ENCODE results near the gene FOXD4L6.
"Not testable (repeated sequence)": the region's sequence is repeated elsewhere in the genome, so short reads cannot be mapped to it uniquely, and the experiment has no call there.

Gene FOXD4L6

DNA sequence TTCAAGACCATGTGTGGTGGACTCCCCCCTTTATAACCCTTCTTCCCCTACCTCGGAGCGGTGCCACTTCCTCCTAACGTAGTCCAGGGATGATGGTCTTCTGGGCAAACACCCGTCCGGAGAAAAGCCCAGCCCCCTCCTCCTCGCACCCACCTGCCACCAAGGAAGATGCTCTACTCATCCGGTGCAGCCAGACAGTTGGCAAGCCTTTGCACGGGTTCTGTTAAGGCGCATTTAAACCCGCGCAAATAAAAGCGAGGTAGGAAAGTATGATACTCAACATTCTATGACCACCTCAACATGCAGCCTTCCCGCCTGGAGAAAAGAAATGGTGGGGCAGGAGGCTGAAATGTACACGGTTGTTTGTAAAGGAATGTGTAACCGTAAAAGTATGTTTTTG, at the start of gene FOXD4L6:
TSS of gene FOXD4L6 (minus strand) at position 101 of the 400 bp plus-strand sequence. CDS start 298 bp downstream, outside the sequence.
- not testable (repeated sequence) for DNase-seq (ENCODE audit: low read depth)

DNA sequence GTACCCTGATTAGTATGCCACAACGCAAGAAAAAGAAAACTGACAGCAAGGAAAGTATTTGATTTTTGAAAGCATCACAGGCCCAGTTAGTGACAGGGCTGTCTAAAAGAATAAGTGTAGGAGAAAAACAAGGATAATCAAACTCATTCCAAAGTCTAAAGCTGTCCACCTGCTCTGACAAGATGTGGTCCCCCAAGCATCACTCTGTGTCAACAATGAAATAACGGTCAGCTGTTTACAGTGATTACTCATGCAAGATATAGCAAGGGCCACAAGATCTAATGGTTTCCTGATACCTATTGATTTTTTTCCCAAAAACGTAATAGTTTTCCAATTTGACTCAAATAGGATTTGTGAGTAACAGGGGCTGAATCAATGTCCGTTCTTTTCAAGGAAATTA, 46.5 kb upstream of the FOXD4L6 start:
- DNase-seq (ENCODE audit: low read depth) = not testable (repeated sequence)

DNA sequence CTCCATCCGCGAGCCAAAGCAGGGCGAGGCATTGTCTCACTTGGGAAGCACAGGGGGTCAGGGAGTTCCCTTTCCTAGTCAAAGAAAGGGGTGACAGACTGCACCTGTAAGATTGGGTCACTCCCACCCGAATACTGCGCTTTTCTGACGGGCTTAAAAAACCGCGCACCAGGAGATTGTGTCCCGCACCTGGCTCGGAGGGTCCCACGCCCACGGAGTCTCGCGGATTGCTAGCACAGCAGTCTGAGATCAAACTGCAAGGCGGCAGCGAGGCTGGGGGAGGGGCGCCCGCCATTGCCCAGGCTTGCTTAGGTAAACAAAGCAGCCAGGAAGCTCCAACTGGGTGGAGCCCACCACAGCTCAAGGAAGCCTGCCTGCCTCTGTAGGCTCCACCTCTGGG, 21.6 kb upstream of the FOXD4L6 start:
- DNase-seq (ENCODE audit: low read depth) = not testable (repeated sequence)

DNA sequence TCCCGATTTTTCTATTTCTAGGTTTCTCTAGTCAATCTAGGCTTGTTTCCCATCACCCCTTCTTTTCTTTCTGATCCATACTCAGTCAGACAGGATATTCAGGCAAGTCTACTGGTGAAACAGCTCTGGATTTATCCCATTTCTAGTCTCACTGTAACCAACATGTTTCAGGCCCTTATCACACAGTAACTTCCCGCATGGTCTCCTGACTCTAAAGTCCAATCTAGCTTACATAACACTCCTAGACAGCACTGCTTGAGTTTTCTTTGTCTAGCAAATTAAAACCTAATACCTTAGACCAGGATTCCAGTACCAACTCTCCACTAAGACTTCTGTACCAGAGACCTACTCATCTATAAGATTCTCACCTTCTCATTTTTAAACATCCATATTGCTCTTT, 13.4 kb upstream of the FOXD4L6 start:
- not testable (repeated sequence) for DNase-seq (ENCODE audit: low read depth)

DNA sequence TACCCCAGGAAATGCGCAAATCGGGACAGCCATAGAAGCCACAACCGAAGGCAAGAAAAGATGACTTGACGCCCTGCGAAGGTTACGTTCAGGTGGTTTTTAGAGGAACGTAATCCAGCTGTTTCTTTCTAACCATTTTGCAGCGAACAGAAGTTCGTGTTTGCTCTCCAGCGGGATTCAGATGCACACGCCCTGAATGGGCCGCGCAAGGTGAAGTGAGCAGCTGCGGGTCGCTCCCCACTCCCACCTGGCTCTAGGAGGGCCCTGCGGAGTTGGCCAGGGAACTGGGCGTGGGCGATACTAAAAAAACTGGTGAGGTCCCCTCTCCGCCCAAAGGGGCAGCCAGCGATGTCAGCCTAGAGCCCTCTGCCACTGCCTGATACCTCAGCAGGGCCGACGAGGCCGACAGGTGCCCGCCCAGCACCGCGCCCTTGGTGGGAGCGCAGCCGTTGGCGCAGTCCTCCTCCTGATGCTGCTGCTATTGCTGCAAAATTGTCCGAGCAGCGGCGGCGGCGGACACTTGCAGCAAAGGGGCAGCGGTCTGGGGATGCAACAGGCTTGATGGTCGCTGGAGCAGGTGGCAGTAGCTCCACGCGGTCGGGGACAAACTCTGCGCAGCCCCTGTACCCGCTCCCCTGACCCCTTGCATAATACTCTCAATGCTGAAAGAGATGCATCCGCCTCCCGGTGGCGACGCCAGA, 1.6 kb downstream of the FOXD4L6 start:
- DNase-seq (ENCODE audit: low read depth) = not testable (repeated sequence)

DNA sequence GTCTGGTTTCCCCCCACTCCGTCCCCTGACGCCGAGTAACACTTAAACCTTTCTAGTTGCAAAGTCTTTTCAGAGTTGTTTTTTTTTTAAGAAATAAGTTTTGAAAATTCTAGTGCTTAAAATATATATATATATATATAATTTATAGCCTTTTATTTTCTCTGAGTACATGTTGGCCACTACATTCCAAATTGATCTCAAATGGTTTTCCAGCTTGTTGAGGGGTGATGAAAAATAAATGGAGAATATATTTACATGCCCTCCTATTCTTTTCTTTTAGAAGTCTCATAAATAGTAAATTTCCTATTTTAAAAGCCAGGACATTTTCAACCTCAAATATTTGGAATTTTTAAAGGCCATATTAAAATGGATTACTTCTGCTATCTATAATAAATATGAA, 2.5 kb downstream of the FOXD4L6 start:
- DNase-seq (ENCODE audit: low read depth) = not testable (repeated sequence)

DNA sequence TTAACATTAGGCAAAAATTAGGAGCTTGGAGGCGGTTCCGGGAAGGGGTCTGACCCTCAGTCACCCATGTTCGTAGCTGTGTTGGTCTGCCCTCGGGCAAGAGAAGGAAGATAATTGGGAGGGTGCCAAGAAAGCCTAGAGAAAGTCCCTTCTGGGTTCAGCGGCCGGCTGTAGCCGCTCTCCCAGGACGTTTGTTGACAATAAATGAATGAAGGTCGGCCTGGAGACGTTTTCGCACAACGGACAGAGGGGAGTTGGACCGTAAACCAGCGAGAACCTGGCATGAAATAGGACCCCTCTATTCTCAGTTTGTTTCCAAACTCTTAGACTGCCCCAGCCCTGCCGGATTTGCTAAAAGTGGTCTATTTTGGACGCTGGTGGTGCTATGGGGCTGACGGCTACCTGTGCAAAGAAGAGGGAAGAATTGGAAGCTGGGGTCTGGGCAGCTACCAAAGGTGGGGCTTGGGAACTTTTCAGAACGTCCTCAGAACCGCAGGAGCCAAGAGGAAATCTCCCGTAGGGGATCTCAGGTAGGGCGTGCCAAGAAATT, 3.3 kb downstream of the FOXD4L6 start:
- not testable (repeated sequence) for DNase-seq (ENCODE audit: low read depth)

DNA sequence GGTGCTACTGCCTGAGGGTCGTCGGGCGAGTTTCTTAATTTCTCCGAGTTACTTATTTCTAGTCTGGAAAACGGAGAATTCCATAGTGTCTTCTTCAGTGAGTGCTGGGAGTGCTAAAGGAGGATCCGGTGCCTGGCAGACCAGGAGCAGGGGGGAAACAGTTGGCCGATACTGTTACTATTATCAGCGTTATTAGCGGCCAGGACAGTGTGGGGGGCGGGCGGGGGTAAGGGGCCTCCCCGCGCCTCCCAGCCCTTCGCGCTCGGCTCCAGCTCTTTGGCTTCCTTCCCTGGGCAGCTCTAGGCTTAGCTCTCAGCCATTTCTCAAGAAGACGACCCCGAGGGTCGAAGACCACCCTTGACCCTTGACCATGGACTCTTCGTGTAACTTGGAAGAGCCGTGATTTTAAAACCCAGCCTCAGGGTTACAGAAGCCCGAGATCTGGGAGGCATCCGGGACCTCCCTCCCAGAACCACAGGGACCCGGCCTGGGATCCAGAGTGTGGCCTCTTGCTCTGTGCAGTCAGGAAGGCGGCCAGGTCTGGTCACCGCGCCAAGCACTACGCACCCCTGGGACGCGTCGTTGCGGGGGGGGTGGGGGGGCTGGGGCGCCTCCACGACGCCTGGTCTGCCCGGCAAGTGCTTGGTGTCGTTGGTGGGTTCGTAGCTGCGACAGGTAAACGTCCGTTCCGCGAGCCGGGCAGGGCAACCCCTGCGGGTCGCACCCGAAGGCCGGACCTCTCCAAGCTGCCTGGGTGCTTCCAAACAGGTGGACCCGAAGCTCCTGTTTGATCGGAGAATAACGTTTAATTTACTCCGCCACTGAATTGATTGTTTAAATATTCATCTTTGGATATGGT, 4.0 kb downstream of the FOXD4L6 start:
- not testable (repeated sequence) for DNase-seq (ENCODE audit: low read depth)

DNA sequence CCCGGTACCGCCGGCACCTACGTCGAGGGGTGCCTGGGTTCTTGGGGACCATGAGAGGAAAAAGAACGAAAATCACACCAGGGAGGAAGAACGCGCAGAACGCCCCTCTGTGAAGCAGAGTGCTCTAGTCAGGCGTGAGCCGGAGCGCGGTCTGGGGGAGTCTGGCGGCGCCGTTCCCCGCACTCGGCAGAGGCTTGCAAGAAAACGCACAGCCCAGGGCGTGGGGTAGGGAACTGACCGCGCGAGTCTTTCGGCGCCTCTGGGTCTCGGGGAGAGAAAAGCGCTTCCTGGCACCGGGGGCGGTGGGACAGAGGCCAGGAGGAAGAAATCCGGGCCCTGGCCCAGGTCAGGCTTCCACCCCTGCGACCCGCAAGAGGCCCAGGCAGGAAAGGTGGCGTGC, 4.7 kb downstream of the FOXD4L6 start:
- DNase-seq (ENCODE audit: low read depth) = not testable (repeated sequence)

DNA sequence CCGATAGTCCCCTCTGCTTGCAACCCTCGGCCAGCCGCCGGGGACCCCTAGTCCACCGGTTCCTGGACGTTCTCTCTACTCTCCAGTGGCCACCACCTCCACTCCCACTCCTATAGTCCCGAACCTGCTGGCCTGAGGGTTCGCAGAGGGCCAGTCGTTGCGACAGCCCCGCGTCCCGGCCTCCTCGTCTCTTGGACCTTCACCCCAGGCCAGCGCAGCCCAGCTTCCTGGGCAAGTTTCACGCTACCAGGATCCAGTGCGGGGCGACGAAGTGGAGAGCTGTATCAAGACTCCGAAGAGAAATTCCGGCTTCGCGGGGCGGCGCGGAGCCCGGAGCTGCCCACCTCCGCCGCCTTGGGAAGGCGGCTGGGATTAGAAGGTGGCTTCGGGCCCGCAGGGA, 5.1 kb downstream of the FOXD4L6 start:
- not testable (repeated sequence) for DNase-seq (ENCODE audit: low read depth)

DNA sequence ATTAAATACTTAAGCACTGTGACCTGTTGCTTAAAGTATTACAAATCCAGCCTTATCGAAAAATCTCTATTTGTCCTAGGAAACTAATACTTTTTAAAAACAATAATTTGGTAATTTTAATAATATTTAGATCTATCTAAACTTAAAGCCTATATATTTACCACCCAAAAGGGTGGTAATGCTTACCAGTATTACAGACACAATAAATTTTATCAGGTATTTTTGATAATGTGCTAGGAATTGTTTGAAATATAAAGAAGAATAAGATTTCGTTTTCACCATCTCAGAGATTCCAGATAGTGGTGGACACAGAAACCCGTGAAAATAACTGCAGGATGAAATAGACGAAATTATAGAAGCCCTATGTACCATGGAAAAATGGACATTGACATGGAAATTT, 7.8 kb downstream of the FOXD4L6 start:
- not testable (repeated sequence) for DNase-seq (ENCODE audit: low read depth)

DNA sequence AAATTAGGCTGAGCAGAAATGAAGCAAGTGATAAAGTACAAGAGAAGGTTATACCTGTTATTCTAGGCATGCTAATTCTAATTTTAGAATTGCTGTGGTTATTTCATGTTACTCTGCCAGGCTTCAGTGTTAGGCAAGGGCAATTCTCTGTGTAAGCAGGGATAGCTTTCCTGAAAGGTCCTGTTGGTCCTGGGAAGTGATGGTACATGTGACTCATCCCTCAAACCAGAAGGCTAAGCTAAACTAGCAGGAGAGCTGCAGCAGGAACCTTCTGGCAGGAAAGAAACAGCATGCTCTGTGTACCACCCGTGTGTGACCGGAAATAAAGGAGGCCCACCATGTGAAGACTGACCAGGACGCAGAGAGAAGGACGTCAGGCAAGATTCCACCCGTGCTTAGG, 8.8 kb downstream of the FOXD4L6 start:
- not testable (repeated sequence) for DNase-seq (ENCODE audit: low read depth)

DNA sequence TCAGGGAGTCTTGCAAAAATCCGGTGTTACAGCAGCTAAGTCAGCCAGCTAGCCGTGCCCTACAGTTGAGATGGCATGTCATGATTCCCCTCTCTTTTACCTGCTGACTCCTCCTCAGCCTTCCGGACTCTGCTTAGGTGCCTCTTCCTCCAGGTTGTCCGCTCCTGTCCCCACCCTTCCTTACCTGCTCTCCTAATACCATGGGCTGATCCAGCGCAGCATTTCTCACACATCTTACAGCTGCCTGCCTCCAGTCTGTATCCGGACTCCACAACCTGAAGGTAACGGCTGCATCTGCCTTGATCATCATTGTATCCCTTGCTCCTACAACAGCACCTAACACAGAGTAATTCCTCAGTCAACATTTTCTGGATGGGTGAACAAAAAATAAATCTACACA, 9.2 kb downstream of the FOXD4L6 start:
- not testable (repeated sequence) for DNase-seq (ENCODE audit: low read depth)

DNA sequence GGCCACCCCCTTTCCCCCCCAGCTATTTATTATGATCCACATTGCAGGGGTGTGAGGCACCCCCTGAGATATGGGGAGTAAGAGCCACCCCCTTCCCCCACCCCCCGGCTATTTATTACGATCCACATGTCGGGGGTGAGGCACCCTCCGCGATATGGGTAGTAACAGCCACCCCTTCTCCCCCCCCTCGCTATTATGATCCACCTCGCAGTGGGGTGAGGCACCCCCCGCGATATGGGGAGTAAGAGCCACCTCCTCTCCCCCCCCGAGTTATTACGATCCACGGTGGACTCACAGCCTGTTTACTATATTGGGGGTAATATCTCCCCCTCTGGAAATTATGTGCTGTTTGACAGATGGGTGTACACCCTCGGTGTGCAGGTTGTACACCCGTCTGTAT, 15.1 kb downstream of the FOXD4L6 start:
- not testable (repeated sequence) for DNase-seq (ENCODE audit: low read depth)

DNA sequence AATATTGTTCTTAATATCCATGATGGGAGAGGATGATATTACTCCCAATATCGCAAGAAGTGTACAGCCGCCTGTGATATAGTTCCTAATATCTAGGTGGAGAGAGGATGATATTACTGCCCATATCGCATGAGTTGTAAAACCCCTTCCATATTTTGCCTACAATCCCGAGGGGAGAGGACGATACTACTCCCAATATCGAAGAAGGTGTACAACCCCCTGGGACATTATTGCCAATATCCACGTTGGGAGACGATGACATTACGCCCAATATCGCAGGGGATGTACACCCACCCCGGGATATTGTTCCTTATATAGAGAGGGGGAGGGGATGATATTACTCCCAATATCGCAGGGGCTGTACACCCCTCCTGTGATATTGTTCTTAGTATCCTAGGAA, 17.1 kb downstream of the FOXD4L6 start:
- DNase-seq (ENCODE audit: low read depth) = not testable (repeated sequence)

DNA sequence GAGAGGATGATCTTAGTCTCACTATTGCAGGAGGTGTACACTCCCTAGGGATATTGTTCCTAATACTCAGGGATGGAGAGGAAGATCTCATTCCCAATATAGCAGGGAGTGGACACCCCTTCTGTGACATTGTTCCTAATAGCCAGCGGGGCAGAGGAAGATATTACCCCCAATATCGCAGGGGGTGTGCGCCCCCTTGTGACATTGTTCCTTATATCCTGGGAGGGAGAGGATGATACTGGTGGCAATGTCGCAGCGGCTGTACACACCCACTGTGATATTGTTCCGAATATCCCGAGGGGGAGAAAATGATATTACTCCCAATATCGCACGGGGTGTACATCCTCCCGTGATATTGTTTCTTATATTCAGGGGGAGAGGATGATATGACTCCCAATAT, 17.6 kb downstream of the FOXD4L6 start:
- not testable (repeated sequence) for DNase-seq (ENCODE audit: low read depth)

DNA sequence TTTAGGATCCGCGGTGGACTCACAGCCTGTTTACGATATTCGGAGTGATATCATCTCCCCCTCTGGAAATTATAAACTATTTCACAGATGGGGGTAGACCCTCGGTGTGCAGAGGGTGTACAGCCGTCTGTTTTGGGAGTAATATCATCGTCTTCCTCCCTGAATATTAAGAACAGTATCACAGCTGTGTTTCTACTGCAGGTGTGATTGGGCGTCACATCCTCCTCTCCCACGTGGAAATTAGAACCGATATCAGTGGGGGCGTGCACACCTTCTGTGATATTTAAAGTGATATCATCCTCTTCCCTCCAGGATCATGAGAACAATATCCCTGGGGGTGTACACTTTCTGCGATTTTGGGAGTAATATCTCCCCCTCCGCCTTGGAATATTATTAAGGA, 19.2 kb downstream of the FOXD4L6 start:
- not testable (repeated sequence) for DNase-seq (ENCODE audit: low read depth)

DNA sequence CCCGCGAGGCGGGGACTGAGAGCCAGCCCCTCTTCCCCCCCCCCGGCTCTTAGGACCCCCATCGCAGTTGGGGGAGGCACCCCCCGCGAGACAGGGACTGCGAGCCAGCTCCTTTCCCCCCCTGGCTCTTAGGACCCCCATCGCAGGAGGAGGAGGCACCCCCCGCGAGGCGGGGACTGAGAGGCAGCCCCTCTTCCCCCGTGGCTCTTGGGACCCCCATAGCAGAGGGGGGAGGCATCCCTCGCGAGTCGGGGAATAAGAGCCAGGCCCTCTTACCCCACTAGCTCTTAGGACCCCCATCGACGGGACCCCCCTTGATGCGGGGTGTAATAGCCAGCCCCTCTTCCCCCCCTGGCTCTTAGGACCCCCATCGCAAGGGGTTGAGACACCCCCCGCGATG, 19.7 kb downstream of the FOXD4L6 start:
- DNase-seq (ENCODE audit: low read depth) = not testable (repeated sequence)

DNA sequence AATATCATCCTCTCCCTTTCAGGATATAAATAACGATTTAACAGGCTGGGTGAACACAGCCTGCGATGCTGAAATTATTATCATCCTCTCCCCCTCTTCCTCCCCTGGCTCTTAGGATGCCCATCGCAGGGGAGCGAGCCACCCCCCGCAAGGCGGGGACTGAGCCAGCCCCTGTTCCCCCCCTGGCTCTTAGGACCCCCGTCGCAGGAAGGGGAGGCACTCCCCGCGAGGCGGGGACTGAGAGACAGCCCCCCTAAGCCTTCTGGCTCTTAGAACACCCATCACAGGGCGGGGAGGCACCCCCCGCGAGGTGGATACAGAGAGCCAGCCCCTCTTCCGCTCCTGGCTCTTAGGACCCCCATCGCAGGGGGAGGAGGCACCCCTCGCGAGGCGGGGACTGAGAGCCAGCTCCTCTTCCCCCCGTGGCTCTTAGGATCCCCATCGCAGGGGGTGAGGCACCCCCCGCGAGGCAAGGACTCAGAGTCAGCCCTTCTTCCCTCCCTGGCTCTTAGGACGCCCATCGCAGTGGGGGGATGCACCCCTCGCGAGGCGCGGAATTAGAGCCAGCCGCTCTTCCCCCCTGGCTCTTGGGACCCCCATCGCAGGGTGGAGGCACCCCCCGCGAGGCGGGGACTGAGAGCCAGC, 21.9 kb downstream of the FOXD4L6 start:
- DNase-seq (ENCODE audit: low read depth) = not testable (repeated sequence)

DNA sequence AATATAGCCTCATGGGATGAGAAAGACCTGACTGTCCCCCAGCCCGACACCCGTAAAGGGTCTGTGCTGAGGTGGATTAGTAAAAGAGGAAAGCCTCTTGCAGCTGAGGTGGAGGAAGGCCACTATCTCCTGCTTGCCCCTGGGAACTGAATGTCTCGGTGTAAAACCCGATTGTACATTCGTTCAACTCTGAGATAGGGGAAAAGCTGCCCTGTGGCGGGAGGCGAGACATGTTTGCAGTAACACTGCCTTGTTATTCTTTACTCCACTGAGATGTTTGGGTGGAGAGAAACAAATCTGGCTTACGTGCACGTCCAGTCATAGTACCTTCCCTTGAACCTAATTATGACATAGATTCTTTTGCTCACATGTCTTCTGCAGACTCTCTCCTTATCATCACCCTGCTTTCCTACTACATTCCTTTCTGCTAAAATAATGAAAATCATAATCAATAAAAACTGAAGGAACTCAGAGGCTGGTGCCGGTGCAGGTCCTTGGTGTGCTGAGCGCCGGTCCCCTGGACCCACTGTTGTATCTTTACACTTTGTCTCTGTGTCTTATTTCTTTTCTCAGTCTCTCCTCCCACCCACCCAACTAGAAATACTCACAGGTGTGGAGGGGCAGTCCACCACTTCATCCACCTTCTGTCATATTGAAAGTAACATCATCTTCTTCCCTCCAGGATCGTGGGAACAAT, 22.8 kb downstream of the FOXD4L6 start:
- DNase-seq (ENCODE audit: low read depth) = not testable (repeated sequence)

DNA sequence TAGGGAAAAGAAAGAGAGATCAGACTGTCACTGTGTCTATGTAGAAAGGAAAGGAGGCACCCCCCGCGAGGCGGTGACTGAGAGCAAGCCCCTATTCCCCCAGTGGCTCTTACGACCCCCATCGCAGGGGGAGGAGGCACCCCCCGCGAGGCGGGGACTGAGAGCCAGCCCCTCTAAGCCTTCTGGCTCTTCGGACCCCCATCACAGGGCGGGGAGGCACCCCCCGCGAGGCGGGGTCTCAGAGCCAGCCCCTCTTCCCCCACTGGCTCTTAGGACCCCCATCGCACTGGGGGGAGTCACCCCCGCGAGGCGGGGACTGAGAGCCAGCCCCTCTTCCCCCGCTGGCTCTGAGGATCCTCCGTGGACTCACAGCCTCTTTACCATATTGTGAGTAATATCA, 23.9 kb downstream of the FOXD4L6 start:
- not testable (repeated sequence) for DNase-seq (ENCODE audit: low read depth)

DNA sequence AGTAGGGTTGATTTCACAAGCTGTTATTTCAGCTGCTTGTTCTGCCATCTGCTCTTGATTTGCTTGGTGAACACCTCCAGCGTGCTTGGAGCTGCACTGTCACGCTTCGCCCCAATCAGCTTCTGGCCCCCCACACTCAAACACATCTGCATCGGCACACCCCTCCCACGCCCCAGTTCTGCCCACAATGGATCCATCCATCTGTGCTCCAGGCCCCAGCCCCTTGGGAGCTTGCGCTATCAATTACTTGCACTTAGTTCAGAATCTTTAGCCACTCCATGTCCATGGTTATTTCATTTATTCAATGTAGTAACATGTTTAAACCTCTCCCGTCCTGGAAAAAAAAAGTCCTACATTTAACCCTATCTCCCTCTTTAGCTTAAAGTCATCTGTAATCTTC, 28.0 kb downstream of the FOXD4L6 start:
- DNase-seq (ENCODE audit: low read depth) = not testable (repeated sequence)

Data from amniotic epithelial cell (primary cell).